ENCODE measurements around the gene DDX4.

DDX4 gene

GRCh38 chr5:55858104-55858503, 120.2 kb downstream of the DDX4 start:
- Mint-ChIP-seq H3K4me3 (no peak overlapping the region), H3K36me3 (ENCODE audit: low read depth) (no peaks in the 10 kb centered on the region), H3K4me1 (peaks cover 13% of the 10 kb centered on the region), H3K27ac (no peak overlapping the region), H3K9me3 (no peaks in the 10 kb centered on the region), H3K27me3 (ENCODE audit: low read depth) (no peaks in the 10 kb centered on the region)
- TF ChIP-seq, protein P1, sequence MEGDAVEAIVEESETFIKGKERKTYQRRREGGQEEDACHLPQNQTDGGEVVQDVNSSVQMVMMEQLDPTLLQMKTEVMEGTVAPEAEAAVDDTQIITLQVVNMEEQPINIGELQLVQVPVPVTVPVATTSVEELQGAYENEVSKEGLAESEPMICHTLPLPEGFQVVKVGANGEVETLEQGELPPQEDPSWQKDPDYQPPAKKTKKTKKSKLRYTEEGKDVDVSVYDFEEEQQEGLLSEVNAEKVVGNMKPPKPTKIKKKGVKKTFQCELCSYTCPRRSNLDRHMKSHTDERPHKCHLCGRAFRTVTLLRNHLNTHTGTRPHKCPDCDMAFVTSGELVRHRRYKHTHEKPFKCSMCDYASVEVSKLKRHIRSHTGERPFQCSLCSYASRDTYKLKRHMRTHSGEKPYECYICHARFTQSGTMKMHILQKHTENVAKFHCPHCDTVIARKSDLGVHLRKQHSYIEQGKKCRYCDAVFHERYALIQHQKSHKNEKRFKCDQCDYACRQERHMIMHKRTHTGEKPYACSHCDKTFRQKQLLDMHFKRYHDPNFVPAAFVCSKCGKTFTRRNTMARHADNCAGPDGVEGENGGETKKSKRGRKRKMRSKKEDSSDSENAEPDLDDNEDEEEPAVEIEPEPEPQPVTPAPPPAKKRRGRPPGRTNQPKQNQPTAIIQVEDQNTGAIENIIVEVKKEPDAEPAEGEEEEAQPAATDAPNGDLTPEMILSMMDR (IDR thresholded peaks at IDR 0.05; ENCODE audit: unreplicated experiment in 3 of 3) = no peak

DNA sequence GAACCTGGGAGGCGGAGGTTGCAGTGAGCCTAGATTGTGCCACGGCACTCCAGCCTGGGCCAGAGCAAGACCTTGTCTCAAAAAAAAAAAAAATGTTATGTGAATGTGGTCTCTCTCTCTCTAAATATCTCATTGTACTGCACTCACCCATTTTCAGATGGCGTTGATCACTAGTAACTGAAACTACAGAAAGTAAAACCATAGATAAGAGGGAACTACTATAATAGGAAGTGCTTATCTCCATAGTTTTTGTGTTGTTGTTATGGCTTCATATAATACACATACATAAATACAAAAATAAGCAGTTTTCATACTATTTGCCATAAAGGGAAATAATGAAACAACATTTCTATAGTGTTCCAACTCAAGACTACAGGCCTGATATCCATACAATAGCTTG, 122.4 kb downstream of the DDX4 start:
- Mint-ChIP-seq H3K27ac (no peak overlapping the region), H3K4me1 (peaks cover 5% of the 10 kb centered on the region), H3K9me3 (no peaks in the 10 kb centered on the region), H3K27me3 (ENCODE audit: low read depth) (no peaks in the 10 kb centered on the region), H3K36me3 (ENCODE audit: low read depth) (no peaks in the 10 kb centered on the region), H3K4me3 (no peak overlapping the region)
- TF ChIP-seq, protein P1 (IDR thresholded peaks at IDR 0.05; ENCODE audit: unreplicated experiment in 3 of 3) = no peak

- Mint-ChIP-seq H3K27me3 (ENCODE audit: low read depth) (no peaks in the 10 kb centered on the region), H3K36me3 (ENCODE audit: low read depth) (no peaks in the 10 kb centered on the region), H3K27ac (no peak overlapping the region), H3K4me1 (peaks cover under 1% of the 10 kb centered on the region), H3K9me3 (no peaks in the 10 kb centered on the region), H3K4me3 (no peak overlapping the region)
- TF ChIP-seq, protein P1 (IDR thresholded peaks at IDR 0.05; ENCODE audit: unreplicated experiment in 3 of 3) = no peak
Measured at GRCh38 chr5:55860709-55861108, 122.8 kb downstream of the DDX4 start.

DNA sequence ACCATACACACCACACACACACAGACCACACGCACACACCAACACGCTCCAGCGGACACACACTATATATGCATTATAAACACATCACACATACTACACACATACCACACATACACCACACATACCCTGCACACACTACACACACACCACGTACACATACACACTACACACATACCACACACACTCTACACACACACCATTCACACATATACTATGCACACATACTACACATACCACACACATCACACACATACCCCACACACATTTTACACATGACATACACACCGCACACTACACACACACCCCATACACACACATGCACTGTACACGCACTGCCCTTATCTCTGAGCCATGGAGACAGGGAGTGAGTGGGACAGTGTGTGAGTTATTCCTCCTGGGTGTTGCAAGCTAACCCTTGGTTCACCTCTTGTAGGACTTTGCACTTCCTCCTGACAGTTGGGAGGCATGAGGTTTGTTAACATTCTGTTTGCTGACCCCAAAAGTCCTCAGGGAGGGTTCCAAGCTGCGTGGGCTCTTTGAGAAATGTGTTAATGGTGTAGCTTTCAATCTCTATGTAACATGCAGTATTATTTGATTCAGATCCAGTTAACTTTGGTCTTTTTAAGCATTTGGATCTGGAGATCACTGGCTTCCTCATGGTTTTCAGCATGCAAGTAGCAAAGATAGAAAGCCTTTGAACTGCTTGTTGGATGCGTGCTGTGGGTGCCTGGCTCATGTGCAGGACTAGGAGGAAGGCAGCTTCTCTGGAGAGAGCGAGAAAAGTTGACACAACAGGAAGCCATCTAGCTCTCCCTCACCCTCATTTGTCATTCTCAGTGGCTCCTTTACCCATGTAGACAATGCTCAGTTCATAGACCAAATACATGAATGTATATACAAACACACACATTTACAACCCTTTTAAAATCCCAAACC, 127.0 kb downstream of the DDX4 start:
- H3K27ac Mint-ChIP-seq = no peak overlapping the region
- H3K9me3 Mint-ChIP-seq = no peaks in the 10 kb centered on the region
- TF ChIP-seq, protein P1 (IDR thresholded peaks at IDR 0.05; ENCODE audit: unreplicated experiment in 3 of 3) = no peak
- no peaks in the 10 kb centered on the region for H3K4me1 Mint-ChIP-seq
- no peaks in the 10 kb centered on the region for H3K36me3 Mint-ChIP-seq (ENCODE audit: low read depth)
- peaks cover 3% of the 10 kb centered on the region for H3K27me3 Mint-ChIP-seq (ENCODE audit: low read depth)
- H3K4me3 Mint-ChIP-seq = no peak overlapping the region

DNA sequence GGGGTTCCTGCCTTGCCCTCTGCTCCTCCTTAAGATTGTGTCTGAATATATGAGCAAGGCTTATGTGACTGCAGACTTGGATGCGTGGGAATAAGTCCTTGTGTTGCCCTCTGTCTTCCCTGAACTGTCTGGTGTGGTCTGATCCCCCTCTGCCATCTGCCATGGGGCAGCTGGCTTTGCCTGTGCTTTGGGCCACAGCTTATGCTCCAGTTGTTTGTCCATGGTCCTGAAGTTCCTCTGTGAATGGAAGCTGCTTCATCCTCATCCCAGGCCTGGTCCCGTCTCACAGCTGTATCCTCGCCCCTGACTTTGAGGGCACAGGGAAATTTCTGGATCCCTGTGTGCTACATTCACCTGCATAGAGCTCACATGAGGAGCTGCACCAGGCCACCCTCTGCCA, 128.0 kb downstream of the DDX4 start:
- no peaks in the 10 kb centered on the region for H3K9me3 Mint-ChIP-seq
- peak overlapping the region in 1 of 3 experiments; percentile 36 for H3K4me3 Mint-ChIP-seq
- TF ChIP-seq, protein P1 (IDR thresholded peaks at IDR 0.05; ENCODE audit: unreplicated experiment in 3 of 3) = no peak
- no peaks in the 10 kb centered on the region for H3K4me1 Mint-ChIP-seq
- no peak overlapping the region for H3K27ac Mint-ChIP-seq
- no peaks in the 10 kb centered on the region for H3K36me3 Mint-ChIP-seq (ENCODE audit: low read depth)
- peaks cover 3% of the 10 kb centered on the region for H3K27me3 Mint-ChIP-seq (ENCODE audit: low read depth)

- TF ChIP-seq, protein P1 (IDR thresholded peaks at IDR 0.05; ENCODE audit: unreplicated experiment in 3 of 3) = no peak
- Mint-ChIP-seq H3K4me1 (no peaks in the 10 kb centered on the region), H3K27ac (no peak overlapping the region), H3K9me3 (no peaks in the 10 kb centered on the region), H3K27me3 (ENCODE audit: low read depth) (peaks cover 3% of the 10 kb centered on the region), H3K36me3 (ENCODE audit: low read depth) (no peaks in the 10 kb centered on the region), H3K4me3 (no peak overlapping the region)
Measured at GRCh38 chr5:55866485-55866884, 128.6 kb downstream of the DDX4 start.

All from nephron (organoid).